Measurements from ENCODE around the gene RPL31. TPM values are rescaled to one million over a fixed set of nuclear protein-coding genes. Genes with fewer than 3 reads are reported as not detected.

Gene RPL31
- total and polyA plus RNA-seq, 9 of the 15 experiments (the other 6 are each of a cell fraction or from before 2014, with no cell fraction given) = 1,176 to 6,037 (median 2,997) TPM

DNA sequence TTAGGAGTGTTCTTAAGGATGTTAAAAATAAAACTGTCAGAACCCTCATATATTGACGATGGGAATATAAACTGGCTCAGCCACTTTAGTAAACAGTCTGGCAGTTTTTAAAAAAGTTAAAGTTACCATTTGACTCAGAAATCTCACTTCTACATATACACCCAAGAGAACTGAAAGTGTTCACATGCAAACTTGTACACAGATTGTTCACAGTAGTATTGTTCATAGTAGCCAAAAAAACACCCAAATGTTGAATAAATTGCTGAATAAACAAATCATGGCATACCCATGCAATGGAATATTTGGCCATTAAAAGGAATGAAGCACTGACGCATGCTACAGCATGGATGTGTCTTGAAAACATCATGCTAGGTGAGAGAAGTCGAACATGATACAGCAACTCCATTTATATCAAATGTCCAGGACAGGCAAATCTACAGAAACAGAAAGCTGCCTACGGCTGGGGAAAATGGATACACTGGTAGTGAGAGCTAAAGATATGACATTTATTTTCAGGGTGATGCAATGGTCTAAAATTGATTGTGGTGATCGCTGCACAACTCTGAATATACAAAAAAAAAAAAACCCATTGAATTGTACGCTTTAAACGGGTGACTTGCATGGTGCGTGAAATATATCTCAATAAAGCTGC is 10.1 kb downstream of the RPL31 start:
- FAIRE-seq = no peak
- H3K4me1 ChIP-seq (replicated peaks in 1 of 2; ENCODE audit: control insufficient read depth in 2 of 2, insufficient read depth in 2 of 2, low read length in 2 of 2) = no peaks in the 10 kb centered on the region
- H3K27ac ChIP-seq (ENCODE audit: extremely low read depth, low read depth, low read length) = no peak overlapping the region
- ChIA-PET POLR2A (interaction anchor here (0.6 to 1.3 kb wide), 3 partner anchors 9 to 129 kb away, joined by 4 to 17 read pairs (median 4); partner anchors contain the start of gene RPL31), CTCF (ENCODE audit: low intra/inter-chr PET ratio) (interaction anchor here (0.6 to 1.6 kb wide), 4 partner anchors 193 to 1343 kb away, joined by 3 to 8 read pairs (median 4); partner anchors contain the start of genes CNOT11 and CREG2)
- H3K4me2 ChIP-seq (ENCODE audit: insufficient read depth, low read length) = no peak overlapping the region
- no peaks in the 10 kb centered on the region for H3K9me1 ChIP-seq (ENCODE audit: control insufficient read depth, insufficient read depth, low read length)
- 0 out of 2 replicates have a peak, but pooled peaks cover 2% of the 10 kb centered on the region for H3K9me3 ChIP-seq (replicated peaks; ENCODE audit: control insufficient read depth, insufficient read depth, low read depth, low read length)
- in situ Hi-C loops (cut with MboI) (no loop called here), intact Hi-C loops (cut with micrococcal nuclease) (loop anchor here (2.0 kb wide), 2 partner anchors 141 to 241 kb away; partner anchors contain the start of gene CNOT11)
- H3K36me3 ChIP-seq (ENCODE audit: control insufficient read depth, insufficient read depth, low read length) = peaks cover 59% of the 10 kb centered on the region
- TF ChIP-seq MAFK (IDR thresholded peaks at IDR 0.05; ENCODE audit: low read length) (peak; percentile 54), MAFF (IDR thresholded peaks at IDR 0.05; ENCODE audit: low read length) (peak; percentile 64; the same call in 1 of the 2 replicates), MAFG (tag; conservative IDR thresholded peaks at IDR 0.05) (peak; percentile 62), ZNF316 (IDR thresholded peaks at IDR 0.05) (peak; percentile 87), TRIM24 (IDR thresholded peaks at IDR 0.05) (0 out of 4 replicates have a peak, but pooled peaks of 1 of the 2 experiments have one; percentile 9), C11orf30 (IDR thresholded peaks at IDR 0.05; ENCODE audit: low read depth) (peak; percentile 78), PHF20 (IDR thresholded peaks at IDR 0.05; ENCODE audit: partially characterized antibody) (no peak), CSDE1 (IDR thresholded peaks at IDR 0.05) (no peak), LCOR (CRISPR knock-in tag; IDR thresholded peaks at IDR 0.05) (no peak), PCBP2 (IDR thresholded peaks at IDR 0.05; ENCODE audit: low read depth, low read length, poor library complexity, severe bottlenecking) (no peak)
- TF ChIP-seq, protein P1, sequence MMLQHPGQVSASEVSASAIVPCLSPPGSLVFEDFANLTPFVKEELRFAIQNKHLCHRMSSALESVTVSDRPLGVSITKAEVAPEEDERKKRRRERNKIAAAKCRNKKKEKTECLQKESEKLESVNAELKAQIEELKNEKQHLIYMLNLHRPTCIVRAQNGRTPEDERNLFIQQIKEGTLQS (IDR thresholded peaks at IDR 0.05) = 0 out of 2 replicates have a peak, but pooled peaks have one; percentile 13
- TF ChIP-seq, protein P1 (CRISPR knock-in tag; conservative IDR thresholded peaks at IDR 0.05) = no peak
- H2AFZ ChIP-seq (ENCODE audit: low read depth, low read length) = no peak overlapping the region
- H3K27me3 ChIP-seq (ENCODE audit: control insufficient read depth in 2 of 2, insufficient read depth in 2 of 2, low read length in 2 of 2) = no peaks in the 10 kb centered on the region
- 57% methylated on average over 8 of the region's 8 CpGs for WGBS (ENCODE audit: insufficient coverage, low coverage, missing lambda C conversion rate)
- no peak for DNase-seq (ENCODE audit: extremely low read depth in 1 of 4, low spot score in 3 of 4)
- H4K20me1 ChIP-seq (replicated peaks; ENCODE audit: control insufficient read depth, insufficient read depth, low read length) = 0 out of 2 replicates have a peak, but pooled peaks cover 5% of the 10 kb centered on the region
- ATAC-seq = no peak
- peaks cover 8% of the 10 kb centered on the region; the same call in 2 of the 3 replicates for H3K79me2 ChIP-seq (ENCODE audit: control insufficient read depth, insufficient read depth, low read length)
- no peak overlapping the region for H3K9ac ChIP-seq (ENCODE audit: insufficient read depth in 1 of 2, low read depth in 2 of 2, low read length in 2 of 2)
- no peak overlapping the region for H3K4me3 ChIP-seq
- BruUV-seq (replicated peaks) = no TSS peak
